T follicular helper cell (primary cell): ENCODE results near the gene P2RX7.

ENCODE experiments used
- DNase-seq: peaks from one replicate; pipeline ENCODE4 v3.0.0-alpha.2; 2020; ENCODE audit warnings: low read depth

P2RX7 gene

GRCh38 chr12:121229826-121230537 is 97.3 kb downstream of the P2RX7 start:
- peak; percentile 31 for DNase-seq

GRCh38 chr12:121230538-121230907 is 97.8 kb downstream of the P2RX7 start:
- no peak for DNase-seq

DNA sequence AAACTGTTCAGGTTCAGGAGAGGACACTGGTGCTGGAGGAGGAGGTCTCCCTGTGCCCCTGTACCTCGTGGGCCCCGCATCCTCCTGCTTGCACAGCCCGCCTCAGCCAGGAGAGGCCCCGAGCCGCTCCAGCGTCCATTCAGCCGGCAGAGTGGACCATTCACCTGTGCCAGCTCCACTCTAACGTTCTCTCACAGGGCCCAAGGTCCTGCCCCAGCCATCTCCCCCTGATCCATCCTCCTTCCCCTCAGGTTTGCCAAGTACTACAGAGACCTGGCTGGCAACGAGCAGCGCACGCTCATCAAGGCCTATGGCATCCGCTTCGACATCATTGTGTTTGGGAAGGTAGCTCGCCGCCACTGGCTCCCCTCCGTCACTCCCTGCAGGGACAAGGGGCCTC is 99.5 kb downstream of the P2RX7 start:
- no peak for DNase-seq

DNA sequence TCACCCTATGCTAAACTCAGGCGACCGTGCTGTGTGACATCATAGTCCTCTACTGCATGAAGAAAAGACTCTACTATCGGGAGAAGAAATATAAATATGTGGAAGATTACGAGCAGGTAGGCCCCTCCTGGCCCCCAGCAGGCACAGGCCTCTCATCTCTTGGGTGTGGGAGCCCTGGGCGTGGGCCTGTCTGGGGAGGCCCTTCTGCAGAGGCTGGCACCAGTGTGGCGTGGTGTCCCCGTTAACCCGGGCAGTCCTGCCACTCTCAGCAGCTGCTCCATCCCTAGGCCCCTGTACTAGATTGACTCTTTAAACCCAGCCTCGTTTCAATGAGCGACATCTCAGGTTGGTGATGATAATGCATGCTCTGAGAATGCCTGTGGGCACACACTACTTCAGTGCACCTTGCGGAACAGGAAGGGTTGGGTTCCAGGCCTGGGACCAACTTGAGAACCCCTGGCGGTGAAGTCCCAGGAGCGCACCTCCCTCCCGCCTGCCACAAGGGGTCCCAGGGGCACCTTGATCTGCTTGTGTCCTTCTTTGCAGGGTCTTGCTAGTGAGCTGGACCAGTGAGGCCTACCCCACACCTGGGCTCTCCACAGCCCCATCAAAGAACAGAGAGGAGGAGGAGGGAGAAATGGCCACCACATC is 100.4 kb downstream of the P2RX7 start:
- no peak for DNase-seq

GRCh38 chr12:121233628-121234020 is 100.9 kb downstream of the P2RX7 start:
- no peak for DNase-seq

GRCh38 chr12:121236776-121237175 is 104.1 kb downstream of the P2RX7 start:
- no peak for DNase-seq

- no peak for DNase-seq
Observed at GRCh38 chr12:121237415-121237814, 104.7 kb downstream of the P2RX7 start.
